Testis (tissue), 3 donors: ENCODE measurements around the gene RPL13A. TPM values are rescaled to one million over a fixed set of nuclear protein-coding genes. Genes with fewer than 3 reads are reported as not detected.
A peak's percentile ranks its signal among the peaks of the same experiment; 100 is the strongest.
"Not testable (repeated sequence)": the region's sequence is repeated elsewhere in the genome, so short reads cannot be mapped to it uniquely, and the experiment has no call there.

Source experiments
- DNase-seq: peaks from one replicate; pipeline ENCODE4 v3.0.0-alpha.2; 2019
- H3K27ac ChIP-seq, 2 donors: fragments of 200-600 bp; sonication (generic); one replicate each; pipeline ENCODE4 v1.5.1; 2019
- H3K27me3 ChIP-seq: fragments of 200-600 bp; sonication (generic); one replicate; pipeline ENCODE4 v1.5.1; 2019
- H3K36me3 ChIP-seq: fragments of 200-600 bp; sonication (generic); one replicate; pipeline ENCODE4 v1.5.1; 2017; ENCODE audit warnings: low read depth; ENCODE audit errors: missing control alignments
- H3K4me1 ChIP-seq: fragments of 200-600 bp; sonication (generic); one replicate; pipeline ENCODE4 v1.5.1; 2019
- H3K4me3 ChIP-seq, 2 donors: fragments of 200-600 bp; sonication (generic); one replicate each; pipeline ENCODE4 v1.5.1; 2017 to 2019
- H3K9me3 ChIP-seq: fragments of 200-600 bp; sonication (generic); one replicate; pipeline ENCODE4 v1.5.1; 2017
- CTCF ChIP-seq, 3 experiments: fragments of 450-650 bp in 2 of 3; fragments of 200-600 bp in 1 of 3; sonication (generic) in 1 of 3; IDR thresholded peaks; one replicate each; pipeline ENCODE4 v1.5.1; 2016 to 2019; ENCODE audit warnings: antibody characterized with exemption in 3 of 3, mild to moderate bottlenecking in 2 of 3, moderate library complexity in 1 of 3
- POLR2A ChIP-seq: fragments of 450-650 bp; IDR thresholded peaks from one replicate; pipeline ENCODE4 v1.6.1; 2017; ENCODE audit warnings: antibody characterized with exemption, mild to moderate bottlenecking, moderate library complexity
- WGBS, 2 donors: methylation state at CpG; one replicate each; pipeline ENCODE4 v1.1.5; 2018; 5-methylcytosine and 5-hydroxymethylcytosine counted together
- intact Hi-C: fragments of 100-400 bp; cut with DNase I; formaldehyde crosslinking; loops from one replicate; pipeline ENCODE4 v1.15.1; 2023; ENCODE audit warnings: low total_unique reads
- polyA plus RNA-seq: library from polyadenylated mRNA; stranded (reverse); fragments of 350-450 nt; fragmentation: Illumina TruSeq; extraction: RNeasy Lipid Tissue Mini Kit (QIAGEN cat#74804); gene quantifications from one replicate; pipeline ENCODE4 v1.2.3, GENCODE V29; 2014; ENCODE audit warnings: low read depth, low replicate concordance; ENCODE audit not compliant: insufficient read depth
- total RNA-seq, 2 donors: library from RNA; depleted of rRNA; stranded (reverse); fragments of >200 nt; gene quantifications; one replicate each; pipeline ENCODE4 v1.2.3, GENCODE V29; 2016

Gene RPL13A
- total and polyA plus RNA-seq, 3 donors from 2014 or later: 1,063 to 1,721 (median 1,193) TPM

- WGBS, 2 donors: 52 to 64% methylated on average over 5 of the region's 5 CpGs
- DNase-seq: no peak
- Histone ChIP-seq H3K4me1 (peaks cover 4% of the 10 kb centered on the region), H3K27ac (peak overlapping the region; percentile 47 to 60), H3K4me3 (no peak overlapping the region), H3K9me3 (no peaks in the 10 kb centered on the region), H3K36me3 (no peaks in the 10 kb centered on the region), H3K27me3 (no peaks in the 10 kb centered on the region)
- TF ChIP-seq POLR2A (no peak), CTCF (IDR thresholded peaks at IDR 0.05) (no peak)
- intact Hi-C loops: no loop called here
Measured at GRCh38 chr19:49455773-49456172, 31.6 kb upstream of the RPL13A start.

GRCh38 chr19:49456326-49456725 is 31.1 kb upstream of the RPL13A start:
- Histone ChIP-seq H3K36me3 (no peaks in the 10 kb centered on the region), H3K9me3 (no peaks in the 10 kb centered on the region), H3K27me3 (no peaks in the 10 kb centered on the region), H3K4me3 (no peak overlapping the region), H3K4me1 (peaks cover 4% of the 10 kb centered on the region), H3K27ac (peak overlapping the region in 1 of 2 donors; percentile 60)
- no peak for DNase-seq
- WGBS, 2 donors: 56 to 59% methylated on average over 5 of the region's 5 CpGs
- intact Hi-C loops: no loop called here
- TF ChIP-seq CTCF (IDR thresholded peaks at IDR 0.05) (no peak), POLR2A (no peak)

- intact Hi-C loops: no loop called here
- Histone ChIP-seq H3K4me1 (peaks cover 4% of the 10 kb centered on the region), H3K27me3 (no peaks in the 10 kb centered on the region), H3K36me3 (no peaks in the 10 kb centered on the region), H3K4me3 (no peak overlapping the region), H3K27ac (no peak overlapping the region), H3K9me3 (no peaks in the 10 kb centered on the region)
- no peak for TF ChIP-seq POLR2A
- no peak for TF ChIP-seq CTCF (IDR thresholded peaks at IDR 0.05)
- WGBS, 2 donors: 81 to 93% methylated on average over 3 to 5 of the region's 5 CpGs
- DNase-seq: no peak
Measured at GRCh38 chr19:49458567-49458903, 28.9 kb upstream of the RPL13A start.

GRCh38 chr19:49459388-49459787 is 28.0 kb upstream of the RPL13A start:
- no peaks in the 10 kb centered on the region for H3K27me3 ChIP-seq
- WGBS, 2 donors: 93 to 94% methylated on average over 10 to 12 of the region's 12 CpGs
- no peaks in the 10 kb centered on the region for H3K36me3 ChIP-seq
- no peak for TF ChIP-seq POLR2A
- TF ChIP-seq CTCF (IDR thresholded peaks at IDR 0.05): no peak
- intact Hi-C loops: no loop called here
- H3K4me1 ChIP-seq: peaks cover 4% of the 10 kb centered on the region
- no peak for DNase-seq
- H3K4me3 ChIP-seq: no peak overlapping the region
- no peak overlapping the region for H3K27ac ChIP-seq
- no peaks in the 10 kb centered on the region for H3K9me3 ChIP-seq

- no CpG with 5 or more reads among the region's 1 CpG for WGBS, 2 donors
- intact Hi-C loops, H3K27me3 ChIP-seq, H3K4me1 ChIP-seq, H3K9me3 ChIP-seq, DNase-seq, H3K4me3 ChIP-seq, H3K27ac ChIP-seq, H3K36me3 ChIP-seq: not testable (repeated sequence)
Measured at GRCh38 chr19:49461130-49461529, 26.3 kb upstream of the RPL13A start.
